Breast epithelium (tissue), 3 donors: ENCODE measurements around the gene AIDA.

ENCODE experiments used
- POLR2A ChIP-seq: fragments of 450-650 bp; IDR thresholded peaks from one replicate; pipeline ENCODE4 v1.6.1; 2016; ENCODE audit warnings: antibody characterized with exemption, mild to moderate bottlenecking, moderate library complexity
- TF ChIP-seq, protein P1 (sequence below), 3 donors: fragments of 450-650 bp; IDR thresholded peaks; one replicate each; pipeline ENCODE4 v1.5.1; 2016 to 2017; ENCODE audit warnings: antibody characterized with exemption in 3 of 3, mild to moderate bottlenecking in 3 of 3, moderate library complexity in 3 of 3

DNA sequence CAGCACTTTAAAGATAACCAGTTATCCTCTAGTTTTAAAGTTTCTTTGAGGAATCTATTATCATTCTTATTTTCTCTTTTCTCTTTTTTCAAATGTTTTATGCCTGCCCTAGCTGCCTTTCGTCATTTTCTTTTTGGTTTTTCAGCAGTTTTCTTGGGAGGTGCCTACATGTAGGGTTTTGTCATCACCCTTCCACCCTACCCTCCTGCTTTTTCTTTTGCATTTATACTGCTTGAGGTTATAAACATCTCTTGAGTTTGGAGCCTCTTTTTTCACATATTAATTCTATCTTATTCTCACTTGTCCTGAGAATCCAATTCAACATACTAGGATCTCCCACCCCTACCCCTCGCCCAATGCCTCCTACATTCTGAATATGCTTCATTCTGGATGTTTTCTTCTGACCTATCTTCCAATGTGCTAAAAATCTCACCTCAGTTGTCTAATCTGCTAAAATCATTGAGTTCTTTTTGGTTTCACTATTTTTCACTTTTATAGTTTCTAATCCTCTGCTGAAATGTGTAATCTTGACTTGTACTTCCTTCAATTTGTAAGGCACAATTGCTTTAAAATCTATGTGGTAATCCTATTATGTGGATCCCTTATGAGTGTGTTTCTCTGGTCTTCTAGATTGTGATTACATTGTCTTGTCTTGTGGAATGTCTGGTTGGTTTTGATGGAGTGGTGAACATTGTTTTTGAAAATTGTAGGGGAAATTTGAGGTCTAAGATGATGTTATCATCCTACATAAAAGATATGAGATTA is 55.7 kb downstream of the AIDA start:
- TF ChIP-seq, protein P1, sequence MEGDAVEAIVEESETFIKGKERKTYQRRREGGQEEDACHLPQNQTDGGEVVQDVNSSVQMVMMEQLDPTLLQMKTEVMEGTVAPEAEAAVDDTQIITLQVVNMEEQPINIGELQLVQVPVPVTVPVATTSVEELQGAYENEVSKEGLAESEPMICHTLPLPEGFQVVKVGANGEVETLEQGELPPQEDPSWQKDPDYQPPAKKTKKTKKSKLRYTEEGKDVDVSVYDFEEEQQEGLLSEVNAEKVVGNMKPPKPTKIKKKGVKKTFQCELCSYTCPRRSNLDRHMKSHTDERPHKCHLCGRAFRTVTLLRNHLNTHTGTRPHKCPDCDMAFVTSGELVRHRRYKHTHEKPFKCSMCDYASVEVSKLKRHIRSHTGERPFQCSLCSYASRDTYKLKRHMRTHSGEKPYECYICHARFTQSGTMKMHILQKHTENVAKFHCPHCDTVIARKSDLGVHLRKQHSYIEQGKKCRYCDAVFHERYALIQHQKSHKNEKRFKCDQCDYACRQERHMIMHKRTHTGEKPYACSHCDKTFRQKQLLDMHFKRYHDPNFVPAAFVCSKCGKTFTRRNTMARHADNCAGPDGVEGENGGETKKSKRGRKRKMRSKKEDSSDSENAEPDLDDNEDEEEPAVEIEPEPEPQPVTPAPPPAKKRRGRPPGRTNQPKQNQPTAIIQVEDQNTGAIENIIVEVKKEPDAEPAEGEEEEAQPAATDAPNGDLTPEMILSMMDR (IDR thresholded peaks at IDR 0.05), result no peak
- no peak for TF ChIP-seq POLR2A
